Natural killer cell (primary cell): ENCODE measurements around the gene MYO1G. TPM values are rescaled to one million over a fixed set of nuclear protein-coding genes. Genes with fewer than 3 reads are reported as not detected.
A peak's percentile ranks its signal among the peaks of the same experiment; 100 is the strongest.

ENCODE experiments used
- ATAC-seq, 3 donors: fragments of 150-1000 bp in 2 of 3; fragments of 200-7000 bp in 1 of 3; cut with Tn5 transposase; 1 replicate in 1 of 3; 2 replicates in 2 of 3; pipeline ENCODE4 v1.10.0; 2021; ENCODE audit warnings: mild to moderate bottlenecking in 2 of 3, moderate library complexity in 2 of 3
- DNase-seq, 2 donors: peaks; one replicate each; pipeline versions ENCODE4 v3.0.0 to v3.0.0-alpha.2; 2013 to 2021; ENCODE audit warnings: mixed read lengths in 1 of 2
- H3K27ac ChIP-seq: one replicate; pipeline ENCODE4 v1.5.1; 2013; ENCODE audit warnings: mild to moderate bottlenecking, low read length
- H3K27me3 ChIP-seq: one replicate; pipeline ENCODE4 v1.6.1; 2013; ENCODE audit warnings: low read length; ENCODE audit not compliant: control insufficient read depth, insufficient read depth
- H3K36me3 ChIP-seq: one replicate; pipeline ENCODE4 v1.6.1; 2013; ENCODE audit warnings: low read length; ENCODE audit not compliant: control insufficient read depth, insufficient read depth
- H3K4me1 ChIP-seq: one replicate; pipeline ENCODE4 v1.6.1; 2013; ENCODE audit warnings: low read length; ENCODE audit not compliant: control insufficient read depth, insufficient read depth
- H3K4me3 ChIP-seq: one replicate; pipeline ENCODE4 v1.5.1; 2013; ENCODE audit warnings: low read length
- H3K9me3 ChIP-seq: one replicate; pipeline ENCODE4 v1.6.1; 2013; ENCODE audit warnings: low read length; ENCODE audit not compliant: control insufficient read depth, insufficient read depth
- H3K27ac Mint-ChIP-seq, 2 donors: one replicate each; pipeline ENCODE4 v1.8.0; 2022; ENCODE audit warnings: mild to moderate bottlenecking in 2 of 2, mixed read lengths in 2 of 2, moderate library complexity in 1 of 2
- H3K27me3 Mint-ChIP-seq, 2 donors: one replicate each; pipeline ENCODE4 v1.8.0; 2022; ENCODE audit warnings: low read depth in 2 of 2, mixed read lengths in 2 of 2
- H3K36me3 Mint-ChIP-seq: one replicate; pipeline ENCODE4 v1.8.0; 2022; ENCODE audit warnings: mixed read lengths
- H3K4me1 Mint-ChIP-seq, 2 donors: one replicate each; pipeline ENCODE4 v1.8.0; 2022; ENCODE audit warnings: mixed read lengths in 2 of 2
- H3K4me3 Mint-ChIP-seq: one replicate; pipeline ENCODE4 v1.8.0; 2022; ENCODE audit warnings: mild to moderate bottlenecking, moderate library complexity, mixed read lengths
- H3K9me3 Mint-ChIP-seq, 2 donors: one replicate each; pipeline ENCODE4 v1.8.0; 2022; ENCODE audit warnings: mixed read lengths in 2 of 2
- CTCF ChIP-seq: fragments of 200-600 bp; IDR thresholded peaks from one replicate; pipeline ENCODE4 v1.8.0; 2022; ENCODE audit warnings: antibody characterized with exemption
- WGBS: methylation state at CpG from one replicate; pipeline ENCODE4 v1.1.7; 2013; ENCODE audit warnings: missing lambda C conversion rate; ENCODE audit not compliant: insufficient coverage; 5-methylcytosine and 5-hydroxymethylcytosine counted together
- intact Hi-C: fragments of 100-400 bp; cut with micrococcal nuclease; formaldehyde crosslinking; loops from one replicate; pipeline ENCODE4 v1.14.2; 2022
- total RNA-seq, 4 donors: library from RNA; stranded (reverse); fragments of 120-200 nt in 1 of 4; gene quantifications; one replicate each; pipeline versions ENCODE4 v1.2.3 to v1.2.4, GENCODE V29; 2013 to 2022

MYO1G gene
- total RNA-seq, 3 donors from 2014 or later (not counting 1 experiment from before 2014, with no cell fraction given) = 371 to 470 (median 429) TPM

DNA sequence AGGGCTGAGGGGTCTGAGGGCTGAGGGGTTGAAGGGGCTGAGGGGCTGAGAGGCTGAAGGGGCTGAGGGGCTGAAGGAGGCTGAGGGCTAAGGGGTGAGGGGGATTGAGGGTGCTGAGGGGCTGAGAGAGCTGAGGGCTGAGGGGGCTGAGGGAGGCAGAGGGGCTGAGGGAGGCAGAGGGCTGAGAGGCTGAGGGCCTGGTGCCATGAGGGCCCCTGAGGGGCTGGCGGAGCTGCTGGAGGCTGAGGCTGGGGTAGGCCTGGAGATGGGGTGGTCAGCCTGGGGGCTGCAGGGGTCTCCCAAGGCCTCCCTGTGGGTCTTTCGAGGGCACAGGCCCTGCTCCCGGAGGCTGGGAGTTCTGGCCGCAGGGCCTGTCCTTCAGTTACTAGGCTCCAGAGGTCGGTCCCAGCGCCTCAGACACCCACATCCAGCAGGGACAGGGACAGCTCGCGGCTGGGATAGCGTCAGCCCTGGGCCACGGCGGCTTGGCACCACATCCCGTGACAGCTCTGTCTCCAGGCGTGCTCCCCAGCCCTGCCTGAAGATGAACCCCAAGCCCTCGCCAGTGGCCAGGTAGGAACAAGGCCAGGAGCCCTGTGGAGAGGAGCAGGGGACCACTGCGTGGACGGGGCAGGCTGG lies 16.9 kb downstream of the MYO1G start:
- Mint-ChIP-seq H3K4me1 (peaks cover 21 to 23% of the 10 kb centered on the region in 2 donors), H3K27ac (peak overlapping the region in 1 of 2 donors; percentile 95), H3K4me3 (no peak overlapping the region), H3K27me3 (no peaks in the 10 kb centered on the region), H3K36me3 (no peaks in the 10 kb centered on the region), H3K9me3 (no peaks in the 10 kb centered on the region)
- DNase-seq (peak in 1 of 2 donors; percentile 50), ATAC-seq (peak in 1 of 3 donors; percentile 14)
- Histone ChIP-seq H3K36me3 (peaks cover 39% of the 10 kb centered on the region), H3K27ac (no peak overlapping the region), H3K4me3 (no peak overlapping the region), H3K9me3 (no peaks in the 10 kb centered on the region), H3K4me1 (peaks cover 15% of the 10 kb centered on the region), H3K27me3 (no peaks in the 10 kb centered on the region)
- no peak for TF ChIP-seq CTCF
- intact Hi-C loops = no loop called here
- 89% methylated on average over 16 of the region's 16 CpGs for WGBS

GRCh38 chr7:44960011-44960580 lies 18.7 kb downstream of the MYO1G start:
- ATAC-seq = peak in 1 of 3 donors; percentile 41
- H3K4me1 ChIP-seq = peaks cover 21% of the 10 kb centered on the region
- H3K4me3 Mint-ChIP-seq = no peak overlapping the region
- peak in 1 of 2 donors; percentile 44 for DNase-seq
- 74% methylated on average over 4 of the region's 4 CpGs for WGBS
- H3K4me1 Mint-ChIP-seq = peaks cover 30 to 32% of the 10 kb centered on the region in 2 donors
- H3K27ac Mint-ChIP-seq = peak overlapping the region; percentile 87 to 95
- no peaks in the 10 kb centered on the region for H3K27me3 ChIP-seq
- no peak for TF ChIP-seq CTCF
- H3K9me3 Mint-ChIP-seq = no peaks in the 10 kb centered on the region
- H3K27me3 Mint-ChIP-seq = no peaks in the 10 kb centered on the region
- intact Hi-C loops = no loop called here
- H3K4me3 ChIP-seq = no peak overlapping the region
- H3K36me3 Mint-ChIP-seq = no peaks in the 10 kb centered on the region
- peak overlapping the region; percentile 81 for H3K27ac ChIP-seq
- peaks cover 21% of the 10 kb centered on the region for H3K36me3 ChIP-seq
- no peaks in the 10 kb centered on the region for H3K9me3 ChIP-seq

DNA sequence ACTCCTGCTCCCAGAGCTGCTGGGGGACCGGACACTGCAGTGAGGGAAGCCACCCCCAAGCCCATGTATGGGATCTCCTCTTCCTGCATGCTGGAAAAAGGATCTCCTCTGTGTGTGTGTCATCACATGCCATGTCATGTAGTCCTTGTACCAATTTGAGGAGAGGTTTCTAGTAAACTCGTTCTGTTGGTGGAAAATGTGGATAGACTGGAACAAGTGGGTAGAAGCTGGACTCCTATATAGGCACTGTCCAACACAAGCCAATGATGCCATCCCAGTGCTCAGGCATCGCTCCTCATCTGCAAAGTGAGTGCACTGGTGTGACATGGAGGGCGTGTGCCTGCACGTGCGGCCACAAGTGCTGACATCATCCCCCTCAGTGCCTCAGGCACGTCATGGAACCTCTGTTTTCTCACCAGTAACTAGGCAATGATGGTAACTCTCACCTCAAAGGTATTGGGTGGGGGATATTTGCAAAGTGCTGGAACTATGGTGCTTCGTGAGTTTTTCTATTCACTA lies 19.3 kb downstream of the MYO1G start:
- peak overlapping the region; percentile 81 for H3K27ac ChIP-seq
- no peaks in the 10 kb centered on the region for H3K9me3 Mint-ChIP-seq
- H3K4me3 Mint-ChIP-seq = no peak overlapping the region
- peak; percentile 60 to 72 (median 63) for ATAC-seq
- H3K4me3 ChIP-seq = no peak overlapping the region
- no peaks in the 10 kb centered on the region for H3K27me3 Mint-ChIP-seq
- 74% methylated on average over 8 of the region's 8 CpGs for WGBS
- H3K27ac Mint-ChIP-seq = peak overlapping the region; percentile 87 to 95
- peaks cover 15% of the 10 kb centered on the region for H3K36me3 ChIP-seq
- TF ChIP-seq CTCF = no peak
- no peaks in the 10 kb centered on the region for H3K9me3 ChIP-seq
- peak; percentile 56 to 83 for DNase-seq
- no peaks in the 10 kb centered on the region for H3K36me3 Mint-ChIP-seq
- intact Hi-C loops = no loop called here
- H3K4me1 ChIP-seq = peaks cover 27% of the 10 kb centered on the region
- H3K4me1 Mint-ChIP-seq = peaks cover 36 to 38% of the 10 kb centered on the region in 2 donors
- H3K27me3 ChIP-seq = no peaks in the 10 kb centered on the region
